OCI-LY1 (cell line): ENCODE results near the gene TBC1D3I.
"Not testable (repeated sequence)": the region's sequence is repeated elsewhere in the genome, so short reads cannot be mapped to it uniquely, and the experiment has no call there.

Experiments used
- H2AFZ ChIP-seq: fragments of 200-600 bp; sonication (generic), shearing (Covaris generic); 2 replicates; pipeline ENCODE4 v1.6.0; 2014; ENCODE audit warnings: antibody characterized with exemption, mild to moderate bottlenecking, low read length
- H3F3A ChIP-seq: fragments of 200-600 bp; sonication (generic), shearing (Covaris generic); 2 replicates; pipeline ENCODE4 v1.6.0; 2014; ENCODE audit warnings: mild to moderate bottlenecking, antibody characterized with exemption, low read length, moderate library complexity; ENCODE audit not compliant: insufficient read depth
- H3K27ac ChIP-seq: fragments of 200-600 bp; sonication (generic); 2 replicates; pipeline ENCODE4 v1.5.1; 2014; ENCODE audit warnings: low read length, mixed run types, mild to moderate bottlenecking, low read depth; ENCODE audit not compliant: poor library complexity, severe bottlenecking
- H3K27me3 ChIP-seq: fragments of 200-600 bp; sonication (generic); 2 replicates; pipeline ENCODE4 v1.6.0; 2014; ENCODE audit warnings: antibody characterized with exemption, mild to moderate bottlenecking, low read length, moderate library complexity; ENCODE audit not compliant: insufficient read depth
- H3K36me3 ChIP-seq: fragments of 200-600 bp; sonication (generic); 2 replicates; pipeline ENCODE4 v1.6.1; 2014; ENCODE audit warnings: mild to moderate bottlenecking, antibody characterized with exemption, low read length, moderate library complexity, mixed read lengths; ENCODE audit not compliant: insufficient read depth
- H3K4me1 ChIP-seq: fragments of 200-600 bp; sonication (generic); 2 replicates; pipeline ENCODE4 v1.5.1; 2014; ENCODE audit warnings: mild to moderate bottlenecking, low read length, moderate library complexity; ENCODE audit not compliant: insufficient read depth, severe bottlenecking
- H3K4me2 ChIP-seq: fragments of 200-600 bp; sonication (generic), shearing (Covaris generic); 2 replicates; pipeline ENCODE4 v1.6.1; 2014; ENCODE audit warnings: low read length
- H3K4me3 ChIP-seq: fragments of 200-600 bp; sonication (generic); 2 replicates; pipeline ENCODE4 v1.5.1; 2014; ENCODE audit warnings: low read length, low read depth, mild to moderate bottlenecking, mixed read lengths; ENCODE audit not compliant: poor library complexity, severe bottlenecking
- H3K79me2 ChIP-seq: fragments of 200-600 bp; shearing (Covaris generic); 2 replicates; pipeline ENCODE4 v1.6.1; 2016; ENCODE audit warnings: mixed run types, low read length, mixed read lengths; ENCODE audit not compliant: insufficient read depth
- H3K9ac ChIP-seq: fragments of 200-600 bp; sonication (generic), shearing (Covaris generic); 2 replicates; pipeline ENCODE4 v1.6.1; 2014; ENCODE audit warnings: mild to moderate bottlenecking, low read length, mixed read lengths
- H3K9me2 ChIP-seq: fragments of 200-600 bp; sonication (generic), shearing (Covaris generic); 2 replicates; pipeline ENCODE4 v1.6.1; 2014; ENCODE audit warnings: low read depth, mild to moderate bottlenecking, low read length, mixed read lengths
- H3K9me3 ChIP-seq: fragments of 200-600 bp; shearing (Covaris generic); 2 replicates; pipeline ENCODE4 v1.6.1; 2014; ENCODE audit warnings: low read length, mixed read lengths
- H4K20me1 ChIP-seq: fragments of 200-600 bp; sonication (generic), shearing (Covaris generic); 2 replicates; pipeline ENCODE4 v1.6.0; 2016; ENCODE audit warnings: mild to moderate bottlenecking, low read length; ENCODE audit not compliant: insufficient read depth
- CTCF ChIP-seq: fragments of 200-600 bp; sonication (generic), shearing (Covaris generic); IDR thresholded peaks from 2 replicates; pipeline ENCODE4 v1.5.1; 2017; ENCODE audit warnings: mild to moderate bottlenecking, antibody characterized with exemption, low read length, moderate library complexity, mixed read lengths
- EZH2 ChIP-seq: fragments of 200-600 bp; sonication (generic), shearing (Covaris generic); IDR thresholded peaks from 2 replicates; pipeline ENCODE4 v1.8.0; 2017; ENCODE audit warnings: borderline replicate concordance, mixed run types, mild to moderate bottlenecking, antibody characterized with exemption, low read length, moderate library complexity, mixed read lengths

The TBC1D3I gene

DNA sequence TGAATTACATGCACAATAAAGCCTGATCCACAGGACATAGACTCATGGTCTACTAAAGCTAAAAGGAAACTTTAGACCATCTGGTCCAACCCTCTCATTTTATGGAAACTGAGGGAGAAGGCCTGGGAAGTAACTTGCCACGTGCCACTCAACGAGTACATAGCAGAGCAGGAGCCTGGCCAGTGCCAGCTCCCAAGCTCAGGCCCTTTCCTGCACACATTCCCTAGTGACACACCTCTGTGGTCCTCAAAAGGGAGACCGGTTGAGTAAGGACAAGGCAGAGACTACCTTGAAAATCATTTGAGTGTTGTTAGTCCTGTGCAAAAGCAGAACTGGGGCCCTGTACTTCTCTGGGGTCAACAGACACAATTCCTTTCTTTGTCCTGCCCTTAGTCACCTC, 50.7 kb downstream of the TBC1D3I start:
- Histone ChIP-seq H3K36me3 (no peaks in the 10 kb centered on the region), H3K9me3 (no peaks in the 10 kb centered on the region), H3K9me2 (no peaks in the 10 kb centered on the region), H3K4me1 (peaks cover 17% of the 10 kb centered on the region), H3K27me3 (no peaks in the 10 kb centered on the region), H3K27ac (no peak overlapping the region), H3K4me3 (no peak overlapping the region), H3K9ac (no peak overlapping the region), H2AFZ (no peak overlapping the region), H4K20me1 (no peaks in the 10 kb centered on the region), H3F3A (no peaks in the 10 kb centered on the region), H3K4me2 (no peak overlapping the region), H3K79me2 (no peaks in the 10 kb centered on the region)
- no peak for TF ChIP-seq CTCF
- TF ChIP-seq EZH2, result no peak

DNA sequence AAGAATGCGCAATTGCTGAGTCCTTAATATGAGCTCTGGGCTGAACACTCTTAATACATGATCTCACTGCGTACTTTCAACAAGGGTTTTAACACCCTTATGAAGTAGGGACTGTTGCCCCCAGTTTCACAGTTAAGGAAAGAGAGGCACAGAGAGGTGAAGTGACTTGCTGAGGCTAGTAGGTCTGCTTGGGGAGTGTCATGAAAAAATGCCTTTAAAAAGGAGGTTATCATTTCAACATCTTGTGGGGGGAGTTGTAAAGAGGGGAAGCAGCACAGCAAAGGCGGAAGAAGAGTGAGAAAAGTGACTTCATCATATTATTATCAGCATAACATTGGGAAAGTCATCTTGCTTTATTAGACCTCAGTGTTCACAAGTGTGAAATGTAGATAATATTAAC, 51.4 kb downstream of the TBC1D3I start:
- Histone ChIP-seq H3K4me2 (no peak overlapping the region), H3K4me1 (peaks cover 17% of the 10 kb centered on the region), H4K20me1 (no peaks in the 10 kb centered on the region), H3K9me3 (no peaks in the 10 kb centered on the region), H3F3A (no peaks in the 10 kb centered on the region), H3K4me3 (no peak overlapping the region), H3K9me2 (no peaks in the 10 kb centered on the region), H3K36me3 (no peaks in the 10 kb centered on the region), H2AFZ (no peak overlapping the region), H3K79me2 (no peaks in the 10 kb centered on the region), H3K9ac (no peak overlapping the region), H3K27me3 (no peaks in the 10 kb centered on the region), H3K27ac (no peak overlapping the region)
- no peak for TF ChIP-seq EZH2
- no peak for TF ChIP-seq CTCF

- H2AFZ ChIP-seq, result no peak overlapping the region
- H3K36me3 ChIP-seq, result no peaks in the 10 kb centered on the region
- no peaks in the 10 kb centered on the region for H3K79me2 ChIP-seq
- H3K9me3 ChIP-seq, result no peaks in the 10 kb centered on the region
- no peak overlapping the region for H3K9ac ChIP-seq
- H3F3A ChIP-seq, result no peaks in the 10 kb centered on the region
- TF ChIP-seq CTCF, result no peak
- no peak for TF ChIP-seq EZH2
- H4K20me1 ChIP-seq, result no peaks in the 10 kb centered on the region
- no peak overlapping the region for H3K4me3 ChIP-seq
- H3K27ac ChIP-seq, result no peak overlapping the region
- H3K4me2 ChIP-seq, result no peak overlapping the region; the same call in 1 of the 2 replicates
- H3K9me2 ChIP-seq, result no peaks in the 10 kb centered on the region
- H3K4me1 ChIP-seq, result peaks cover 17% of the 10 kb centered on the region
- H3K27me3 ChIP-seq, result no peaks in the 10 kb centered on the region
Observed at GRCh38 chr17:36212272-36212605, 52.1 kb downstream of the TBC1D3I start.

GRCh38 chr17:36211484-36212271, 52.7 kb downstream of the TBC1D3I start:
- not testable (repeated sequence) for H3K4me2 ChIP-seq, H3K27me3 ChIP-seq, H2AFZ ChIP-seq, H3K79me2 ChIP-seq, H4K20me1 ChIP-seq, H3K4me3 ChIP-seq, H3K9me2 ChIP-seq, H3F3A ChIP-seq, H3K9me3 ChIP-seq, H3K36me3 ChIP-seq, H3K9ac ChIP-seq
- Histone ChIP-seq H3K4me1 (peaks cover 17% of the 10 kb centered on the region), H3K27ac (peak overlapping the region; percentile 23)

- Histone ChIP-seq H3K27ac (peak within 1 kb of the TSS; percentile 59), H3K4me1 (peaks cover 27% of the 10 kb centered on the region)
- not testable (repeated sequence) for H3K4me3 ChIP-seq, H3K4me2 ChIP-seq, H3K9ac ChIP-seq, H3K36me3 ChIP-seq, H3K9me3 ChIP-seq, H3K79me2 ChIP-seq, H3K27me3 ChIP-seq, H3K9me2 ChIP-seq, H3F3A ChIP-seq, H4K20me1 ChIP-seq, H2AFZ ChIP-seq
Observed at GRCh38 chr17:36210439-36211211, 53.7 kb downstream of the TBC1D3I start, which contains the start of gene CCL4L2. Gene CCL4L2, plus strand, starts transcription at chr17:36211063.
